Panc1 (cell line): ENCODE results near the gene H2AZ2. TPM values are rescaled to one million over a fixed set of nuclear protein-coding genes. Genes with fewer than 3 reads are reported as not detected.

Experiments
- ATAC-seq: fragments of 200-7000 bp; cut with Tn5 transposase; 2 replicates; pipeline ENCODE4 v1.9.1; 2020; ENCODE audit warnings: mild to moderate bottlenecking, moderate library complexity
- BruUV-seq: library from RNA; stranded (reverse); fragments of 400-500 nt; replicated peaks from 2 replicates; lab custom pipeline; 2021; lab: Mats Ljungman, UMichigan
- CTCF ChIA-PET: fragments of 300-600 bp; sonication (Branson Sonifier 250); formaldehyde crosslinking; loops from one replicate; lab custom pipeline; 2022; ENCODE audit warnings: antibody characterized with exemption; lab: Charles Lee
- POLR2A ChIA-PET: fragments of 300-600 bp; sonication (Branson Sonifier 250); formaldehyde crosslinking; loops from one replicate; lab custom pipeline; 2022; ENCODE audit warnings: antibody characterized with exemption; lab: Charles Lee
- DNase-seq: peaks from one replicate; pipeline ENCODE4 v3.0.0-alpha.2; 2010; ENCODE audit warnings: low read depth, low spot score
- H3K27ac ChIP-seq: 2 replicates; pipeline ENCODE4 v1.5.1; 2011; ENCODE audit warnings: mild to moderate bottlenecking, low read length, inconsistent platforms
- H3K27me3 ChIP-seq: fragments of 200-500 bp; sonication (Bioruptor generic); 2 replicates; pipeline ENCODE4 v1.6.0; 2014; ENCODE audit warnings: low read length, inconsistent platforms; ENCODE audit not compliant: control insufficient read depth, insufficient read depth
- H3K36me3 ChIP-seq: fragments of 200-500 bp; sonication (Bioruptor generic); 2 replicates; pipeline ENCODE4 v1.5.1; 2014; ENCODE audit warnings: inconsistent platforms, mild to moderate bottlenecking, low read length, moderate library complexity; ENCODE audit not compliant: control insufficient read depth, insufficient read depth
- H3K4me1 ChIP-seq: 2 replicates; pipeline ENCODE4 v1.5.1; 2011; ENCODE audit warnings: inconsistent platforms, mild to moderate bottlenecking, low read length, moderate library complexity; ENCODE audit not compliant: control insufficient read depth, insufficient read depth
- H3K4me3 ChIP-seq, 2 experiments: 2 replicates each; pipeline ENCODE4 v1.5.1; 2011 to 2012; ENCODE audit warnings: low read depth in 2 of 2, low read length in 2 of 2, mild to moderate bottlenecking in 2 of 2, inconsistent platforms in 1 of 2, moderate library complexity in 1 of 2
- H3K9me3 ChIP-seq: fragments of 200-500 bp; sonication (Bioruptor generic); 2 replicates; pipeline ENCODE4 v1.5.1; 2014; ENCODE audit warnings: low read depth, mild to moderate bottlenecking, inconsistent platforms, low read length, moderate library complexity; ENCODE audit not compliant: control insufficient read depth, insufficient read depth
- POLR2AphosphoS5 ChIP-seq: IDR thresholded peaks from 2 replicates; pipeline ENCODE4 v1.6.1; 2012; ENCODE audit warnings: mild to moderate bottlenecking, low read depth, low read length, moderate library complexity
- SIN3A ChIP-seq: IDR thresholded peaks from 2 replicates; pipeline ENCODE4 v1.6.1; 2012; ENCODE audit warnings: low read depth, mild to moderate bottlenecking, low read length, moderate library complexity, borderline replicate concordance; ENCODE audit not compliant: insufficient read depth
- TCF7L2 ChIP-seq: IDR thresholded peaks from 2 replicates; pipeline ENCODE4 v1.6.1; 2011; ENCODE audit warnings: mild to moderate bottlenecking, low read depth, low read length, inconsistent platforms
- in situ Hi-C: cut with HindIII; loops from 2 replicates; pipeline ENCODE4 v1.10.0; 2016; ENCODE audit warnings: low sequenced_read_pairs, low pct_unique_long_range_greater_than_20kb
- intact Hi-C: fragments of 100-400 bp; cut with micrococcal nuclease; formaldehyde crosslinking; loops from one replicate; pipeline ENCODE4 v1.10.0; 2022; ENCODE audit not compliant: unreplicated experiment
- total RNA-seq: library from RNA; stranded (reverse); gene quantifications from one replicate; pipeline ENCODE4 v1.2.1, GENCODE V29; 2021; ENCODE audit not compliant: unreplicated experiment
- TF ChIP-seq, protein P1 (sequence below), 2 experiments: IDR thresholded peaks; 2 replicates each; pipeline ENCODE4 v1.6.1; 2011 to 2012; ENCODE audit warnings: low read depth in 2 of 2, control low read depth in 1 of 2, low read length in 1 of 2, mild to moderate bottlenecking in 1 of 2, moderate library complexity in 1 of 2; ENCODE audit not compliant: insufficient read depth in 1 of 2
- TF ChIP-seq, protein P2 (sequence below): fragments of 450-650 bp; IDR thresholded peaks from 2 replicates; pipeline ENCODE4 v1.5.1; 2017; ENCODE audit warnings: mild to moderate bottlenecking

H2AZ2 gene
- total RNA-seq, 1 experiment from 2014 or later, result 319 TPM

DNA sequence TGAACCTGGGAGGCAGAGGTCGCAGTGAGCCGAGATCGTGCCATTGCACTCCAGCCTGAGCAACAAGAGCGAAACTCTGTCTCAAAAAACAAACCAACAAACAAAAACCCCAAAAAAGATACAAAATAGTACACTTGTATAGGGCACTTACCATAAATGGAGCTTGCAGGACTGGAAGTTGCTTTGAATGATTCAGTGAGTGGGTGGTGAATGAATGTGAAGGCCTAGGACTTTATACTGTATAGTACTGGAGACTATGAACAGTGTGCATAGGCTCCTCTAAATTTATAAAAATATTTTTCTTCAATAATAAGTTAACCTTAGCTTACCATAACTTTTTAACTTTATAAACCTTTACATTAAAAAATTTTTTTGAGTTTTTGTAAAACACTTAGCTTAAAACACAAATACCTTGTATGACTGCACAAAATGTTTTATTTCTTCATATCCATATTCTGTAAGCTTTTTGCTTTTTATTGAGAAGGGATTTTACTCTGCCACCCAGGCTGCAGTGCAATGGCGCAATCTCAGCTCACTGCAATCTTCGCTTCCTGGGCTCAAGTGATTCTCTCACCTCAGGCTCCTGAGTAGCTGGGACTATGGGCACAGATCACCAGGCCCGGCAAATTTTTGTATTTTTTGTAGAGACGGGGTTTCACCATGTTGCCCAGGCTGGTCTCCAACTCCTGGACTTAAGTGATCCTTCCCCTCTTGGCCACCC lies 6.9 kb upstream of the H2AZ2 start:
- Histone ChIP-seq H3K36me3 (no peaks in the 10 kb centered on the region), H3K27ac (no peak overlapping the region), H3K4me1 (peaks cover 5% of the 10 kb centered on the region; the same call in 1 of the 2 replicates), H3K27me3 (no peaks in the 10 kb centered on the region), H3K4me3 (no peak overlapping the region), H3K9me3 (no peaks in the 10 kb centered on the region)
- ATAC-seq, result no peak
- in situ Hi-C loops, result no loop called here
- no peak for DNase-seq
- ChIA-PET CTCF (interaction anchor here (0.6 kb wide), 1 partner anchor 284 kb away, joined by 3 read pairs; no protein-coding TSS in a partner anchor), POLR2A (no interaction called here)
- intact Hi-C loops, result loop anchor here (5.0 kb wide), 1 partner anchor 107 kb away; no protein-coding TSS in a partner anchor
- TF ChIP-seq SIN3A, result no peak
- no TSS peak for BruUV-seq

DNA sequence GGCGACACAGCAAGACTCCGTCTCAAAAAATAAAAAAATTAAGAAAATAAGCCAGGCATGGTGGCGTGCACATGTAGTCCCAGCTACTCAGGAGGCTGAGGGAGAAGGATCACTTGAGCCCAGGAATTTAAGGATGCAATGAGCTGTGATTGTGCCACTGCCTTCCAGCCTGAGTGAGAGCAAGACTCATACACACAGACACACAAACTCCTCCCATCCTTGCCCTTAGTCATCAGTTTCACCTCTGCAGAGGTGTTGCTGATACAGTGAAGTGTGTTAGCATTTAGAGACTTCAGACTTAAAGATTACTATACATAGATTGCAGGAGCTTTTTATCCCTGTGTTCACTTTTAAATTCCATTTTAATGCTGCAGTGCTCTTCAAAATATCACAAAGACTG lies 5.5 kb upstream of the H2AZ2 start:
- CTCF ChIA-PET, result no interaction called here
- BruUV-seq, result no TSS peak
- no peak for ATAC-seq

More for the DNA sequence above, 5.5 kb upstream of the H2AZ2 start:
- in situ Hi-C loops (no loop called here), intact Hi-C loops (no loop called here)
- Histone ChIP-seq H3K4me3 (no peak overlapping the region), H3K36me3 (no peaks in the 10 kb centered on the region), H3K4me1 (peaks cover 9% of the 10 kb centered on the region; the same call in 1 of the 2 replicates), H3K27ac (no peak overlapping the region), H3K27me3 (no peaks in the 10 kb centered on the region), H3K9me3 (no peaks in the 10 kb centered on the region)
- TF ChIP-seq, protein P1, sequence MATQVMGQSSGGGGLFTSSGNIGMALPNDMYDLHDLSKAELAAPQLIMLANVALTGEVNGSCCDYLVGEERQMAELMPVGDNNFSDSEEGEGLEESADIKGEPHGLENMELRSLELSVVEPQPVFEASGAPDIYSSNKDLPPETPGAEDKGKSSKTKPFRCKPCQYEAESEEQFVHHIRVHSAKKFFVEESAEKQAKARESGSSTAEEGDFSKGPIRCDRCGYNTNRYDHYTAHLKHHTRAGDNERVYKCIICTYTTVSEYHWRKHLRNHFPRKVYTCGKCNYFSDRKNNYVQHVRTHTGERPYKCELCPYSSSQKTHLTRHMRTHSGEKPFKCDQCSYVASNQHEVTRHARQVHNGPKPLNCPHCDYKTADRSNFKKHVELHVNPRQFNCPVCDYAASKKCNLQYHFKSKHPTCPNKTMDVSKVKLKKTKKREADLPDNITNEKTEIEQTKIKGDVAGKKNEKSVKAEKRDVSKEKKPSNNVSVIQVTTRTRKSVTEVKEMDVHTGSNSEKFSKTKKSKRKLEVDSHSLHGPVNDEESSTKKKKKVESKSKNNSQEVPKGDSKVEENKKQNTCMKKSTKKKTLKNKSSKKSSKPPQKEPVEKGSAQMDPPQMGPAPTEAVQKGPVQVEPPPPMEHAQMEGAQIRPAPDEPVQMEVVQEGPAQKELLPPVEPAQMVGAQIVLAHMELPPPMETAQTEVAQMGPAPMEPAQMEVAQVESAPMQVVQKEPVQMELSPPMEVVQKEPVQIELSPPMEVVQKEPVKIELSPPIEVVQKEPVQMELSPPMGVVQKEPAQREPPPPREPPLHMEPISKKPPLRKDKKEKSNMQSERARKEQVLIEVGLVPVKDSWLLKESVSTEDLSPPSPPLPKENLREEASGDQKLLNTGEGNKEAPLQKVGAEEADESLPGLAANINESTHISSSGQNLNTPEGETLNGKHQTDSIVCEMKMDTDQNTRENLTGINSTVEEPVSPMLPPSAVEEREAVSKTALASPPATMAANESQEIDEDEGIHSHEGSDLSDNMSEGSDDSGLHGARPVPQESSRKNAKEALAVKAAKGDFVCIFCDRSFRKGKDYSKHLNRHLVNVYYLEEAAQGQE (IDR thresholded peaks at IDR 0.05; ENCODE audit: insufficient read depth in 1 of 2, low read depth in 2 of 2, low read length in 1 of 2), result no peak
- no peak for TF ChIP-seq POLR2AphosphoS5
- TF ChIP-seq, protein P2, sequence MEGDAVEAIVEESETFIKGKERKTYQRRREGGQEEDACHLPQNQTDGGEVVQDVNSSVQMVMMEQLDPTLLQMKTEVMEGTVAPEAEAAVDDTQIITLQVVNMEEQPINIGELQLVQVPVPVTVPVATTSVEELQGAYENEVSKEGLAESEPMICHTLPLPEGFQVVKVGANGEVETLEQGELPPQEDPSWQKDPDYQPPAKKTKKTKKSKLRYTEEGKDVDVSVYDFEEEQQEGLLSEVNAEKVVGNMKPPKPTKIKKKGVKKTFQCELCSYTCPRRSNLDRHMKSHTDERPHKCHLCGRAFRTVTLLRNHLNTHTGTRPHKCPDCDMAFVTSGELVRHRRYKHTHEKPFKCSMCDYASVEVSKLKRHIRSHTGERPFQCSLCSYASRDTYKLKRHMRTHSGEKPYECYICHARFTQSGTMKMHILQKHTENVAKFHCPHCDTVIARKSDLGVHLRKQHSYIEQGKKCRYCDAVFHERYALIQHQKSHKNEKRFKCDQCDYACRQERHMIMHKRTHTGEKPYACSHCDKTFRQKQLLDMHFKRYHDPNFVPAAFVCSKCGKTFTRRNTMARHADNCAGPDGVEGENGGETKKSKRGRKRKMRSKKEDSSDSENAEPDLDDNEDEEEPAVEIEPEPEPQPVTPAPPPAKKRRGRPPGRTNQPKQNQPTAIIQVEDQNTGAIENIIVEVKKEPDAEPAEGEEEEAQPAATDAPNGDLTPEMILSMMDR, result no peak
- TF ChIP-seq TCF7L2, result no peak
- TF ChIP-seq SIN3A, result no peak
- DNase-seq, result no peak
- POLR2A ChIA-PET, result interaction anchor here (0.5 kb wide), 1 partner anchor 251 kb away, joined by 3 read pairs; no protein-coding TSS in a partner anchor
